Stromal cell of bone marrow (primary cell): ENCODE data around the gene LAD1.

Experiments
- DNase-seq: peaks from one replicate; pipeline ENCODE4 v3.0.0-alpha.2; 2012; ENCODE audit warnings: low read depth

Gene LAD1

GRCh38 chr1:201399018-201399351 is at the start of gene LAD1:
TSS of gene LAD1 (minus strand) at chr1:201399324. CDS start at chr1:201399306, 18 bp downstream.
- no peak for DNase-seq

GRCh38 chr1:201447903-201448871 is 49.1 kb upstream of the LAD1 start:
- DNase-seq: no peak

- DNase-seq: no peak
Measured at GRCh38 chr1:201445310-201445709, 46.2 kb upstream of the LAD1 start.

GRCh38 chr1:201444792-201445191 is 45.7 kb upstream of the LAD1 start:
- no peak for DNase-seq

DNA sequence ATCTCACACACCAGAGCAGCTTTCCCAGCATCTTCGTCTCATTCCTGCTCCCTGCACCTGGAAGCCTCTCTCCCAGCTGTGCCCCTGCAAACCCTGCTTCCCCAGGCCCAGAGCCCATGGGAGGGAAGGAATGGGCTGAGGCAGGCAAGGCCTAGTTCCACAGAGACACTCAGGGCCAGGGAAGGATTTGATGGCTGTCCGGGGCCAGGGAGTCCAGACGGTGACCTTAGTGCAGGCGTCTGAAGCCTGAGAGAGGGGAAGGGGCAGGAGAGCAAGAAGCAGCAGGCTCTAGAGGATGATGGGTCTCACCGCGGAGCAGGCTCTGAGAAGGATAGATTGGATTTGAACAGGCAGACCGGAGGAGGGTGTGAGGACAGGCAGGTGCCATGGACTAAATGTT is 44.6 kb upstream of the LAD1 start:
- no peak for DNase-seq

DNA sequence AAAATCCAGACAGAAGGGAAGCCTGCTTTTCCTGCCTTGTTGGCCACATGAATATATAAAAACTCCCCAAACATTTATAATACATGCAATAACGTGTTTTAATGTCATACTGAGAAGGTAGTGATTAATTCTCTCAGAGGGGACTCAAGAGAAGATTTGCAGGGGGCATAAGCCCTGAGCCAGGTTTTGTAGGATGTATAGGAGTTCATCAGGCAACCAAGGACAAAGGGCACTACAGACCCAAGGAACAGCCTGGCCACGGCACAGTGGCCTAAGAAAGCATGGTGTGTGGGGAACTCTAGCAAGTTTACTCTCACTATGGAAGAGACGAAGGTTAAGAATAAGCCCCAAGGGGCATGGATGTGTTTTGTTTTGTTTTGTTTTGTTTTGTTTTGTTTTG is 37.8 kb upstream of the LAD1 start:
- no peak for DNase-seq

GRCh38 chr1:201436393-201436792 is 37.3 kb upstream of the LAD1 start:
- DNase-seq: no peak

- DNase-seq: no peak
Measured at GRCh38 chr1:201434266-201434665, 35.1 kb upstream of the LAD1 start.

DNA sequence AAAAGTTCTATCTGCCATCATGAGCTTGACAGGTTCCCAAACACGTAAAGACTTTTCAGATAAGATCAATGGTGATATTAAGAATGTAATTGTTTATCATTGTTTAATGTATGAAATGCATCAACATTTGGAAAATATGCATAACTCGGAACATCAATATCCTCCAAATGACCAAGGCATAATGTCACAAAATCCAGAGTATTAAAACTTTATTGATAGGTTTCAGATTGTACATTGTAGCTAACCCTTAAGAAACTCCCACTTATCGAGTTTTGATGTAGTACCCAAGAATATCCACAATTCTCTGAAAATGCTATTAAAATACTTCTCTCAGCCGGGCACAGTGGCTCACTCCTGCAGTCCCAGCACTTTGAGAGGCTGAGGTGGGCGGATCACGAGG is 34.5 kb upstream of the LAD1 start:
- DNase-seq: no peak

DNA sequence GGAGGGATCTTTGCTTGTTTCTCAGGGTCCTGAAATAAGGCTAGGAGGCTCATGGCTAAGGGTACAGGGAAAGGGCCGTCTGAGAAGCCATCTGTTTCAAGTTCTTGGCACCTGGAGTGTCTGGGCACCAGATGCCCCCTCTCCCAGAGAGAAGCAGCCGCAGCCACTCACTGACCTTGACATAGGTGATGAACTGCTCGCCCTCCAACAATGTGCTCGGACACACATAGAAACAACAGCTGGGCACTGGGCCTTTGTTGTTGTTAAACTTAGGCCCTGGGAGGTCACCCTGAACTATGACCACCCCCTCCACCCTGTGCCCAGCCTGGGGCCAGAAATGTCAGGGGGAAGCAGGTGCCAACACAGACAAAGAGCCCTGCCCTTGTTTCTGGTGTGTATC is 31.7 kb upstream of the LAD1 start:
- DNase-seq: no peak

GRCh38 chr1:201429736-201430501 is 30.8 kb upstream of the LAD1 start:
- no peak for DNase-seq

- DNase-seq: no peak
Measured at GRCh38 chr1:201427963-201428362, 28.8 kb upstream of the LAD1 start.

GRCh38 chr1:201426479-201427310 is 27.6 kb upstream of the LAD1 start:
- no peak for DNase-seq

- DNase-seq: no peak
Measured at GRCh38 chr1:201424146-201424545, 25.0 kb upstream of the LAD1 start.

DNA sequence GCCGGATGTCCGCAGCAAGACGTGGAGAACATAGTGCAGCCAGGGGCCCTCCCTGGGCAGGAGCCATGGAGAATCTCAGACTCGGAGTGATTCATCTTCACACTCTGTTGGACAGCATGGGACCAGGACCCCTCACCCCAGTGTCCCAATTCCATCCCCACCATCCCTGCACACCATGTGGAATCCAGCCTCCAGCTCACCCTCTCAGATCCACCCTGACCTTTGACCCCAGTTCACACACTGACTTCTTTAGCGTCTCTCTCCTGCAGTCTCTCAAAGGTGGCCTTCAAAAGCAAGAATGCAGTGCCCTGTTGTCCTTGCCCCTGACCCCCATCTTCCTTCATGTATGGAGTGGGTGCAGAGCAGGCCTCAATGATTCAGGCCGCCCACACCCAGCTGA is 24.5 kb upstream of the LAD1 start:
- DNase-seq: no peak

- no peak for DNase-seq
Measured at GRCh38 chr1:201422436-201423030, 23.4 kb upstream of the LAD1 start.

GRCh38 chr1:201422026-201422425 is 22.9 kb upstream of the LAD1 start:
- DNase-seq: no peak

DNA sequence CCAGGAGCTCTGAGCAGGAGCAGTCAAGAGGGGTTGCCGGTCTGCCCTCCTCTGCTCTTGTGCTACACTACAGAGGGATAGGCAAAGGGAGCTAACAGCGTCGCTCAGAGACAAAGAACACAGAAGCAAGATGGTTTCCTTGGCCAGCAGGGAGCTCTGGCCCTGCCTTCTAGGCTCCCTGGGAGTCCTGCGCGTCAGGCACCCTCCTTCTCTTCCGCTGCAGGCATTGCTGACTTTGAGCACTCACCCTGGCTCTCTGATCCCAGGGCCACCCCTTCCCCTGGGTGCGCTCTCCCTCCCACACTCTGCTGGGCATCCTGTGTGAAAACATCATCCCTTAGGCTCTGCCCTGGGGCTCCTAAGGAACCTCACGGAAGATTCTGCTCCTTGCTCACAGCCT is 21.9 kb upstream of the LAD1 start:
- DNase-seq: no peak

DNA sequence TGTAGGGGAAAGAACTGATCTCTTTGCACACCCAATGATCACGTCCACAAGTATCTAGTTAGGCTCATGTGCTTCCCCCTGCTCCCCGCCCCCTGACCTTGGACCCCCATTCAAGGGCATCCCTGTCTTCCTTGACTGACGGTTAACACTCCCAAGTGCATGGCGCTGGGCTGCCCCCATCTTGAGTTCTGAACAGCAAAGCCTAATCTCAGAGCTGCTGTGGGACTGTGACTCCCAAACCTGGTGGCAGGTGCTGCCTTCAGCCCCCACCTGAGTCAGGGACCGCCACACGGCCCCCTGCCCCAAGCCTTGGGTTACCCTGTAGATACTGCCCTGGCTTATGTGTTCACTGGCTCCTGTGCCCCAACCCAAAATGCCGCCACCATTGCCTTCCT is 21.5 kb upstream of the LAD1 start:
- DNase-seq: no peak

- DNase-seq: no peak
Measured at GRCh38 chr1:201419746-201420607, 20.9 kb upstream of the LAD1 start.

DNA sequence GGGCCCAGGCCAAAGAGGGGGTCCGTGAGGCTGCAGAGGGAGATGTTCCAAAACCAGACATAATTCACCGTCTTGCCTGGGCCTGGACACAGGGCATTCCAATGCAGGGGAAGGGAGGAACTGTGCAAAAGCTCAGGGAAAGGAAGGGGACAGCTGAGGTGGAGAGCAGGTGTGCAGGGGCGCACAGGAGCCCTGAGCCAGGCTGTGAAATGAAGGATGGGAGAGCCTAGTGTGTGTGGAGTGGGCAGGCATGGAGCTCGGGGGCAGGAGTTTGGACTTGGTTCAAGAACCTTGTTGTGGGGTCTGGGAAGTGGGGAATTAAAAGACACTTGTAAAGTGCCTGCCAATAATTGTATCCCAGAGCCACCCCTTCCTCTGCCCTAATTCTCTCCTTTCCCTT is 20.1 kb upstream of the LAD1 start:
- no peak for DNase-seq
